ENCODE measurements around the gene CYTH4.

DNA sequence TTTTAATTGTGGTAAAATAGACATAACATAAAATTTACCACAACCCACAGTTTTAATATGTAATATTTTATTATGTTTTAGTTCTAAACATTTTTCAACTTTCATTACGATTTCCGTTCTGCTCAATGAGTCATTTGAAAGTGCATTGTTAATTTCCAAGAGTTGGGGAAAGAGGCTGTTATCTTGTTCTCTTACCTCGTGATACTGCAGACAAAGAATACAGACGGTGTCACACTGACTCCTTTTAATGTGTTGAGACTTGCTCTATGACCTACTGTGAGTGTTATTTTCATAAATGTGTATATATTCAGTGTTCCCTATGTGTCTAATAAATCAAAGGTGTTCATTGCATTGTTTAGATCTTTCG is 27.5 kb upstream of the CYTH4 start:
- TF ChIP-seq POLR2A (IDR thresholded peaks at IDR 0.05; ENCODE audit: low read length): peak; percentile 31
- TF ChIP-seq GATA1 (IDR thresholded peaks at IDR 0.05; ENCODE audit: low read depth, low read length): no peak

Measured in erythroblast (primary cell).